DND-41 (cell line): ENCODE data around the gene RBPJL.

Experiments
- ATAC-seq: fragments of 200-7000 bp; cut with Tn5 transposase; 3 replicates; pipeline ENCODE4 v1.9.1; 2021; ENCODE audit warnings: low read depth; ENCODE audit not compliant: insufficient read depth
- DNase-seq: peaks from one replicate; pipeline ENCODE4 v3.0.0-alpha.2; 2020
- H2AFZ ChIP-seq: 2 replicates; pipeline ENCODE4 v1.6.0; 2012; ENCODE audit warnings: low read depth, low read length
- H3K27ac ChIP-seq: 2 replicates; pipeline ENCODE4 v1.5.1; 2012; ENCODE audit warnings: low read length, inconsistent platforms
- H3K27me3 ChIP-seq: fragments of 200-600 bp; sonication (generic); 2 replicates; pipeline ENCODE4 v1.6.0; 2012; ENCODE audit warnings: low read length, mild to moderate bottlenecking, inconsistent platforms; ENCODE audit not compliant: insufficient read depth, poor library complexity
- H3K36me3 ChIP-seq: 2 replicates; pipeline ENCODE4 v1.5.1; 2012; ENCODE audit warnings: low read length, inconsistent platforms; ENCODE audit not compliant: insufficient read depth
- H3K4me1 ChIP-seq: 2 replicates; pipeline ENCODE4 v1.5.1; 2012; ENCODE audit warnings: mild to moderate bottlenecking, low read length; ENCODE audit not compliant: insufficient read depth
- H3K4me2 ChIP-seq: 2 replicates; pipeline ENCODE4 v1.6.0; 2012; ENCODE audit warnings: mild to moderate bottlenecking, moderate library complexity, low read length, inconsistent platforms; ENCODE audit not compliant: insufficient read depth
- H3K4me3 ChIP-seq, 2 experiments: fragments of 200-600 bp in 1 of 2; shearing (Covaris generic) in 1 of 2; 2 replicates each; pipeline ENCODE4 v1.5.1; 2012 to 2016; ENCODE audit warnings: inconsistent platforms in 2 of 2, low read length in 2 of 2, mild to moderate bottlenecking in 2 of 2, low read depth in 1 of 2, moderate library complexity in 1 of 2
- H3K79me2 ChIP-seq: 2 replicates; pipeline ENCODE4 v1.6.0; 2012; ENCODE audit warnings: low read length, inconsistent platforms; ENCODE audit not compliant: insufficient read depth
- H3K9ac ChIP-seq: 2 replicates; pipeline ENCODE4 v1.6.0; 2012; ENCODE audit warnings: low read depth, mild to moderate bottlenecking, inconsistent platforms, low read length, moderate library complexity
- H3K9me3 ChIP-seq: 2 replicates; pipeline ENCODE4 v1.5.1; 2012; ENCODE audit warnings: low read length, moderate library complexity, mild to moderate bottlenecking, inconsistent platforms; ENCODE audit not compliant: insufficient read depth, severe bottlenecking
- H4K20me1 ChIP-seq: 2 replicates; pipeline ENCODE4 v1.6.0; 2012; ENCODE audit warnings: low read length; ENCODE audit not compliant: insufficient read depth
- EZH2 ChIP-seq: IDR thresholded peaks from 3 replicates; pipeline ENCODE4 v1.6.1; 2012; ENCODE audit warnings: borderline replicate concordance, low read depth, mild to moderate bottlenecking, moderate library complexity, low read length, inconsistent platforms; ENCODE audit not compliant: severe bottlenecking
- TF ChIP-seq, protein P1 (sequence below): IDR thresholded peaks from 2 replicates; pipeline ENCODE4 v1.5.1; 2012; ENCODE audit warnings: borderline replicate concordance, low read length, moderate library complexity, mild to moderate bottlenecking; ENCODE audit not compliant: poor library complexity, severe bottlenecking; ENCODE audit errors: extremely low read depth

The RBPJL gene

DNA sequence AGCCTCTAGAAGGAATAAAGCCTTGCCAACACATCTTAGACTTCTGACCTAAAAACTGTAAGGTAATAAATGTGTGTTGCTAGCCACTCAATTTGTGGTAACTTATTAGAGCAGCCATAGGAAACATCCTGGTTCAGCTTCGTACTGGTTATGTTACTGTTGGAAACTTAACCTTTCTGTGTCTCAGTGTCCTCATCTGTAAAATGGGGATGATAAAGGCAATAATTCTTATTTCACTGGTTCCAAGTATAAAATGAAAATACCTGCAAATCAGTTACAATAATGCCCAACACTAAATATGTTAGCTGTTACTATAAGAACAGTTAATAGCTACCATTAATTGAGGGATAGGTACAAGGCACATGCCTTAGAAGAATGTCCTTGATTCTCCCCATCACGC is 14.3 kb upstream of the RBPJL start:
- DNase-seq (no peak), ATAC-seq (no peak)
- no peak overlapping the region for H3K27ac ChIP-seq
- H3K4me3 ChIP-seq: no peak overlapping the region
- no peak overlapping the region for H3K9ac ChIP-seq
- H3K36me3 ChIP-seq: no peaks in the 10 kb centered on the region
- no peaks in the 10 kb centered on the region for H4K20me1 ChIP-seq
- H3K27me3 ChIP-seq: peaks cover 8% of the 10 kb centered on the region
- H3K9me3 ChIP-seq: no peaks in the 10 kb centered on the region
- no peak overlapping the region for H3K4me2 ChIP-seq
- no peak overlapping the region for H2AFZ ChIP-seq
- no peaks in the 10 kb centered on the region for H3K4me1 ChIP-seq
- TF ChIP-seq, protein P1, sequence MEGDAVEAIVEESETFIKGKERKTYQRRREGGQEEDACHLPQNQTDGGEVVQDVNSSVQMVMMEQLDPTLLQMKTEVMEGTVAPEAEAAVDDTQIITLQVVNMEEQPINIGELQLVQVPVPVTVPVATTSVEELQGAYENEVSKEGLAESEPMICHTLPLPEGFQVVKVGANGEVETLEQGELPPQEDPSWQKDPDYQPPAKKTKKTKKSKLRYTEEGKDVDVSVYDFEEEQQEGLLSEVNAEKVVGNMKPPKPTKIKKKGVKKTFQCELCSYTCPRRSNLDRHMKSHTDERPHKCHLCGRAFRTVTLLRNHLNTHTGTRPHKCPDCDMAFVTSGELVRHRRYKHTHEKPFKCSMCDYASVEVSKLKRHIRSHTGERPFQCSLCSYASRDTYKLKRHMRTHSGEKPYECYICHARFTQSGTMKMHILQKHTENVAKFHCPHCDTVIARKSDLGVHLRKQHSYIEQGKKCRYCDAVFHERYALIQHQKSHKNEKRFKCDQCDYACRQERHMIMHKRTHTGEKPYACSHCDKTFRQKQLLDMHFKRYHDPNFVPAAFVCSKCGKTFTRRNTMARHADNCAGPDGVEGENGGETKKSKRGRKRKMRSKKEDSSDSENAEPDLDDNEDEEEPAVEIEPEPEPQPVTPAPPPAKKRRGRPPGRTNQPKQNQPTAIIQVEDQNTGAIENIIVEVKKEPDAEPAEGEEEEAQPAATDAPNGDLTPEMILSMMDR: no peak
- TF ChIP-seq EZH2: no peak
- no peaks in the 10 kb centered on the region for H3K79me2 ChIP-seq

DNA sequence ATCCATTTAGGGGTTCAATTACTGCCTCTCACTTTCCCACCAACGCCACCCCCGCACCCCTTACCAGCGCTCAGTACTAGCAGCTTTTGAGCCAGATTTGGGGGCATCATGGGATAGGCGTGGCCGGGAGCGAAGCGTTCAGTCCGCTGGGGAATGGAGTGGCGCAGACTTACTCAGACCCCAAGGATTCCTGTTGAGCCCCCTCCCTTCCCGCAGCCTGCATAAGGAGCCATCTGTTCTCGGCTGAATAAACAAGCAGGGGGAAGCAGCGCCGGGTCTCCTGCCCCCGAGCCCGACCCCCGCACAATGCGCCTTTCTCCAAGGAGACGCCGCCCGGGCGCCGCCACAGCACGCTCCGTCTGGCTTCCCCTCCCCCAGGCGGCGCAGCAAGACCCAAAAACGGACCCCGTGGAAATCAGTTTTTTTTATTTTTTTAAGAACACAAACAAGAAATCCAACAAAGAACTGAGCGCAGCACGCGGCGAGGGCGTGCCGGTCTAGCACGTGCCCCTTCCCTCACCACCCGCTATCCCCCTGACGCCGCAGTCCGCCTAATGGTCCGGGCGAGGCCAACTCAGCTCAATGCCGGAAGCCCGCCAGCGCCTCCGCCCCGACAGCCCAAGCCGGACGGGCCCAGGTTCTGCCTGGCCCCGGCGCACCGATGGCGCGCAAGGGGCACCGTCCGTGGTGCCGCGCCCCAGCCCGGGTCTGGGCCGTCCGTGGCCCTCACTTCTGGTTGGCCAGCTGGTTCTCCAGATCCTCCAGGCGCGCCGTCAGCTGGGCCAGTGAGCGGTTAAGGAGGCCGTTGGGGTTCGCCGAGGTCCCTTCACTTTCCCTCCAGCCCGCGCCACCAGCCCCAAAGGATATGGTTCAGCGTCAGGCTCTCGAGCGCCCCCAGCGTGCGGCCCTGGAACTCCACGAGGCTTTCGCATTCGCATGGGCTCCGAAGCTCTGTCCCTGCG is 13.3 kb upstream of the RBPJL start:
- no peak overlapping the region for H3K4me2 ChIP-seq
- H3K36me3 ChIP-seq: no peaks in the 10 kb centered on the region
- no peak overlapping the region for H3K9ac ChIP-seq
- no peak overlapping the region for H2AFZ ChIP-seq
- H4K20me1 ChIP-seq: no peaks in the 10 kb centered on the region
- H3K27ac ChIP-seq: no peak overlapping the region
- DNase-seq: no peak
- no peak overlapping the region for H3K4me3 ChIP-seq
- H3K4me1 ChIP-seq: no peaks in the 10 kb centered on the region
- ATAC-seq: no peak
- H3K9me3 ChIP-seq: no peaks in the 10 kb centered on the region
- no peaks in the 10 kb centered on the region for H3K79me2 ChIP-seq
- peaks cover 7% of the 10 kb centered on the region for H3K27me3 ChIP-seq
- TF ChIP-seq EZH2: no peak
- TF ChIP-seq, protein P1: no peak

DNA sequence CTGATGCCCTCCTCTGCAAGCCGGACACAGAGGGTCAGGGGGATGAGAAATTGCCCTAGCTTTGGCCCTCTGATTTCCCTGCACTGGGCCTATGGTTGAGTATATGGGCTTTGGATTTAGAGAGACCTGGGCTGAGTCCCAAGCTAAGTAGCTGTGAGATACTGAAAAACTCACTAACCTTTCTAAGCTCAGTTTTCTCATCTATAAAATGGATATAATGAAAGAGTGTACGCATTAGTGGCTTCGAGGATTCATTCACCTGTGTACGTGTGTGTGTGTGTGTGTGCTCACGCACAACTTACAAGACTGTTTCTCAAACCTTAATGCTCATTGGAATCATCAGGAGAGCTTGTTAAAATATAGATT is 12.7 kb upstream of the RBPJL start:
- TF ChIP-seq, protein P1: no peak
- TF ChIP-seq EZH2: no peak
- Histone ChIP-seq H4K20me1 (no peaks in the 10 kb centered on the region), H3K9me3 (no peaks in the 10 kb centered on the region), H3K27ac (no peak overlapping the region), H3K4me1 (no peaks in the 10 kb centered on the region), H2AFZ (no peak overlapping the region), H3K4me3 (no peak overlapping the region), H3K36me3 (no peaks in the 10 kb centered on the region), H3K9ac (no peak overlapping the region), H3K79me2 (no peaks in the 10 kb centered on the region), H3K27me3 (peaks cover under 1% of the 10 kb centered on the region), H3K4me2 (no peak overlapping the region)
- DNase-seq: no peak
- no peak for ATAC-seq
